Measurements from ENCODE around the gene RASL10A. TPM values are rescaled to one million over a fixed set of nuclear protein-coding genes. Genes with fewer than 3 reads are reported as not detected.
"Not testable (repeated sequence)": the region's sequence is repeated elsewhere in the genome, so short reads cannot be mapped to it uniquely, and the experiment has no call there.

RASL10A gene
- total RNA-seq, 1 donor from 2014 or later: 0.83 TPM

GRCh38 chr22:29345932-29346331, 30.4 kb upstream of the RASL10A start:
- no peak overlapping the region for H3K27ac ChIP-seq
- peaks cover 99% of the 10 kb centered on the region for H3K36me3 ChIP-seq

GRCh38 chr22:29344889-29345288, 29.4 kb upstream of the RASL10A start:
- H3K27me3 ChIP-seq (ENCODE audit: low read depth); H3K4me3 ChIP-seq; H3K9me3 ChIP-seq; ATAC-seq; H3K27ac ChIP-seq; DNase-seq; intact Hi-C loops (cut with DNase I); H3K4me1 ChIP-seq: not testable (repeated sequence)
- H3K36me3 ChIP-seq: peaks cover 99% of the 10 kb centered on the region

More at GRCh38 chr22:29345932-29346331, 30.4 kb upstream of the RASL10A start:
- Histone ChIP-seq H3K27me3 (ENCODE audit: low read depth) (no peaks in the 10 kb centered on the region), H3K4me3 (no peak overlapping the region), H3K4me1 (peaks cover 9% of the 10 kb centered on the region), H3K9me3 (no peaks in the 10 kb centered on the region)
- ATAC-seq (peak in 1 of 2 donors; percentile 27), DNase-seq (no peak)
- intact Hi-C loops (cut with DNase I): no loop called here
- TF ChIP-seq CTCF (IDR thresholded peaks at IDR 0.05): no peak

GRCh38 chr22:29344137-29344536, 28.6 kb upstream of the RASL10A start:
- intact Hi-C loops (cut with DNase I): no loop called here

GRCh38 chr22:29343313-29343805, 27.9 kb upstream of the RASL10A start:
- no peak for TF ChIP-seq CTCF (IDR thresholded peaks at IDR 0.05)
- intact Hi-C loops (cut with DNase I): no loop called here
- DNase-seq (peak; percentile 75), ATAC-seq (peak; percentile 65 to 73)
- no peaks in the 10 kb centered on the region for H3K9me3 ChIP-seq
- no peak overlapping the region for H3K27ac ChIP-seq
- no peak overlapping the region for H3K4me3 ChIP-seq
- H3K36me3 ChIP-seq: peaks cover 99% of the 10 kb centered on the region
- peaks cover 9% of the 10 kb centered on the region for H3K4me1 ChIP-seq
- H3K27me3 ChIP-seq (ENCODE audit: low read depth): no peaks in the 10 kb centered on the region

More at GRCh38 chr22:29344137-29344536, 28.6 kb upstream of the RASL10A start:
- peak; percentile 76 to 86 for ATAC-seq
- no peak overlapping the region for H3K27ac ChIP-seq
- H3K27me3 ChIP-seq (ENCODE audit: low read depth): no peaks in the 10 kb centered on the region
- H3K9me3 ChIP-seq: no peaks in the 10 kb centered on the region
- H3K36me3 ChIP-seq: peaks cover 99% of the 10 kb centered on the region
- TF ChIP-seq CTCF (IDR thresholded peaks at IDR 0.05): no peak
- peak; percentile 79 for DNase-seq
- peaks cover 9% of the 10 kb centered on the region for H3K4me1 ChIP-seq
- no peak overlapping the region for H3K4me3 ChIP-seq

GRCh38 chr22:29342577-29343312, 27.2 kb upstream of the RASL10A start:
- Histone ChIP-seq H3K9me3 (no peaks in the 10 kb centered on the region), H3K27me3 (ENCODE audit: low read depth) (no peaks in the 10 kb centered on the region), H3K4me3 (no peak overlapping the region), H3K27ac (no peak overlapping the region), H3K36me3 (peaks cover 99% of the 10 kb centered on the region), H3K4me1 (peaks cover 9% of the 10 kb centered on the region)
- ATAC-seq (peak; percentile 13), DNase-seq (no peak)
- no peak for TF ChIP-seq CTCF (IDR thresholded peaks at IDR 0.05)
- intact Hi-C loops (cut with DNase I): no loop called here

GRCh38 chr22:29342177-29342576, 26.7 kb upstream of the RASL10A start:
- no peaks in the 10 kb centered on the region for H3K27me3 ChIP-seq (ENCODE audit: low read depth)
- ATAC-seq (no peak), DNase-seq (no peak)
- H3K9me3 ChIP-seq: no peaks in the 10 kb centered on the region
- H3K4me1 ChIP-seq: peaks cover 9% of the 10 kb centered on the region
- H3K27ac ChIP-seq: peak overlapping the region; percentile 18
- TF ChIP-seq CTCF (IDR thresholded peaks at IDR 0.05): no peak
- peaks cover 99% of the 10 kb centered on the region for H3K36me3 ChIP-seq
- intact Hi-C loops (cut with DNase I): no loop called here
- H3K4me3 ChIP-seq: no peak overlapping the region

Data from lower lobe of right lung (tissue), 2 donors.